ENCODE results near the gene HTR7. TPM values are rescaled to one million over a fixed set of nuclear protein-coding genes. Genes with fewer than 3 reads are reported as not detected.

Gene HTR7
- total RNA-seq, 1 donor from 2014 or later = 0.64 TPM

GRCh38 chr10:90846746-90847145 is 11.1 kb downstream of the HTR7 start:
- no peaks in the 10 kb centered on the region for H3K9me3 ChIP-seq
- no peak overlapping the region for H3K4me3 ChIP-seq
- no peaks in the 10 kb centered on the region for H3K36me3 ChIP-seq
- no peaks in the 10 kb centered on the region for H3K4me1 ChIP-seq
- peaks cover 8% of the 10 kb centered on the region for H3K27me3 ChIP-seq
- DNase-seq (no peak), ATAC-seq (no peak)
- no peak for TF ChIP-seq CTCF (IDR thresholded peaks at IDR 0.05)
- H3K27ac ChIP-seq = no peak overlapping the region
- intact Hi-C loops (cut with DNase I) = no loop called here

- no peaks in the 10 kb centered on the region for H3K9me3 ChIP-seq
- TF ChIP-seq CTCF (IDR thresholded peaks at IDR 0.05) = no peak
- no peaks in the 10 kb centered on the region for H3K4me1 ChIP-seq
- H3K4me3 ChIP-seq = no peak overlapping the region
- no peak for DNase-seq
- intact Hi-C loops (cut with DNase I) = no loop called here
- H3K27ac ChIP-seq = no peak overlapping the region
- H3K36me3 ChIP-seq = no peaks in the 10 kb centered on the region
- ATAC-seq = no peak
- H3K27me3 ChIP-seq = no peaks in the 10 kb centered on the region
Measured at GRCh38 chr10:90845726-90846125, 12.1 kb downstream of the HTR7 start.

- TF ChIP-seq CTCF (IDR thresholded peaks at IDR 0.05) = no peak
- Histone ChIP-seq H3K27ac (no peak overlapping the region), H3K27me3 (no peaks in the 10 kb centered on the region), H3K4me1 (no peaks in the 10 kb centered on the region), H3K9me3 (no peaks in the 10 kb centered on the region), H3K4me3 (no peak overlapping the region), H3K36me3 (no peaks in the 10 kb centered on the region)
- DNase-seq (no peak), ATAC-seq (no peak)
- intact Hi-C loops (cut with DNase I) = no loop called here
Measured at GRCh38 chr10:90842725-90843124, 15.1 kb downstream of the HTR7 start.

- TF ChIP-seq CTCF (IDR thresholded peaks at IDR 0.05) = no peak
- DNase-seq (no peak), ATAC-seq (no peak)
- intact Hi-C loops (cut with DNase I) = no loop called here
- H3K4me1 ChIP-seq = no peaks in the 10 kb centered on the region
- H3K27ac ChIP-seq = no peak overlapping the region
- no peaks in the 10 kb centered on the region for H3K9me3 ChIP-seq
- H3K27me3 ChIP-seq = no peaks in the 10 kb centered on the region
- no peak overlapping the region for H3K4me3 ChIP-seq
- no peaks in the 10 kb centered on the region for H3K36me3 ChIP-seq
Measured at GRCh38 chr10:90837486-90837885, 20.4 kb downstream of the HTR7 start.

- Histone ChIP-seq H3K4me3 (no peak overlapping the region), H3K36me3 (no peaks in the 10 kb centered on the region), H3K4me1 (no peaks in the 10 kb centered on the region), H3K27ac (no peak overlapping the region), H3K9me3 (no peaks in the 10 kb centered on the region), H3K27me3 (no peaks in the 10 kb centered on the region)
- no peak for TF ChIP-seq CTCF (IDR thresholded peaks at IDR 0.05)
- no peak for DNase-seq
- ATAC-seq = no peak
- intact Hi-C loops (cut with DNase I) = no loop called here
Measured at GRCh38 chr10:90834326-90834725, 23.5 kb downstream of the HTR7 start.

GRCh38 chr10:90832111-90832510 is 25.7 kb downstream of the HTR7 start:
- no peaks in the 10 kb centered on the region for H3K27me3 ChIP-seq
- no peak for TF ChIP-seq CTCF (IDR thresholded peaks at IDR 0.05)
- intact Hi-C loops (cut with DNase I) = no loop called here
- DNase-seq (no peak), ATAC-seq (no peak)
- no peaks in the 10 kb centered on the region for H3K4me1 ChIP-seq
- H3K27ac ChIP-seq = no peak overlapping the region
- H3K36me3 ChIP-seq = no peaks in the 10 kb centered on the region
- no peak overlapping the region for H3K4me3 ChIP-seq
- no peaks in the 10 kb centered on the region for H3K9me3 ChIP-seq

Data from upper lobe of right lung (tissue), 1 donor.